Breast epithelium (tissue), 4 donors: ENCODE measurements around the gene LMNTD1. TPM values are rescaled to one million over a fixed set of nuclear protein-coding genes. Genes with fewer than 3 reads are reported as not detected.
A peak's percentile ranks its signal among the peaks of the same experiment; 100 is the strongest.

Experiments
- DNase-seq, 2 donors: peaks; one replicate each; pipeline ENCODE4 v3.0.0-alpha.2; 2019; ENCODE audit warnings: low spot score in 2 of 2
- H3K27ac ChIP-seq, 2 donors: fragments of 200-600 bp; sonication (generic) in 1 of 2; one replicate each; pipeline ENCODE4 v1.5.1; 2016 to 2019; ENCODE audit warnings: mild to moderate bottlenecking in 1 of 2
- H3K27me3 ChIP-seq, 2 donors: fragments of 200-600 bp; sonication (generic) in 1 of 2; one replicate each; pipeline versions ENCODE4 v1.5.1 to v1.6.0; 2017 to 2019; ENCODE audit warnings: control low read depth in 1 of 2, mild to moderate bottlenecking in 1 of 2
- H3K36me3 ChIP-seq: fragments of 200-600 bp; one replicate; pipeline ENCODE4 v1.5.1; 2019
- H3K4me1 ChIP-seq, 2 donors: fragments of 200-600 bp; sonication (generic); one replicate each; pipeline ENCODE4 v1.5.1; 2016 to 2019; ENCODE audit warnings: control low read depth in 1 of 2
- H3K4me3 ChIP-seq, 3 donors: fragments of 200-600 bp; sonication (generic); 1 replicate in 2 of 3; 2 replicates in 1 of 3; pipeline ENCODE4 v1.5.1; 2016 to 2019; ENCODE audit warnings: mild to moderate bottlenecking in 3 of 3, moderate library complexity in 2 of 3
- H3K9me3 ChIP-seq, 2 donors: fragments of 200-600 bp; sonication (generic) in 1 of 2; one replicate each; pipeline ENCODE4 v1.5.1; 2016 to 2019; ENCODE audit warnings: control low read depth in 1 of 2
- POLR2A ChIP-seq: fragments of 450-650 bp; IDR thresholded peaks from one replicate; pipeline ENCODE4 v1.6.1; 2016; ENCODE audit warnings: antibody characterized with exemption, mild to moderate bottlenecking, moderate library complexity
- POLR2AphosphoS5 ChIP-seq, 3 donors: sonication (generic); formaldehyde crosslinking; IDR thresholded peaks; one replicate each; pipeline ENCODE4 v1.6.1; 2017; ENCODE audit warnings: antibody characterized with exemption in 3 of 3
- intact Hi-C: fragments of 100-400 bp; cut with DNase I; formaldehyde crosslinking; loops from one replicate; pipeline ENCODE4 v1.15.1; 2023; ENCODE audit warnings: low total_unique reads
- total RNA-seq, 3 donors: library from RNA; depleted of rRNA; stranded (reverse); fragments of >200 nt; gene quantifications; one replicate each; pipeline ENCODE4 v1.1.0, GENCODE V29; 2016
- TF ChIP-seq, protein P1 (sequence below), 3 donors: fragments of 450-650 bp; IDR thresholded peaks; one replicate each; pipeline ENCODE4 v1.5.1; 2016 to 2017; ENCODE audit warnings: antibody characterized with exemption in 3 of 3, mild to moderate bottlenecking in 3 of 3, moderate library complexity in 3 of 3

The LMNTD1 gene
- total RNA-seq, 3 donors from 2014 or later: not detected

DNA sequence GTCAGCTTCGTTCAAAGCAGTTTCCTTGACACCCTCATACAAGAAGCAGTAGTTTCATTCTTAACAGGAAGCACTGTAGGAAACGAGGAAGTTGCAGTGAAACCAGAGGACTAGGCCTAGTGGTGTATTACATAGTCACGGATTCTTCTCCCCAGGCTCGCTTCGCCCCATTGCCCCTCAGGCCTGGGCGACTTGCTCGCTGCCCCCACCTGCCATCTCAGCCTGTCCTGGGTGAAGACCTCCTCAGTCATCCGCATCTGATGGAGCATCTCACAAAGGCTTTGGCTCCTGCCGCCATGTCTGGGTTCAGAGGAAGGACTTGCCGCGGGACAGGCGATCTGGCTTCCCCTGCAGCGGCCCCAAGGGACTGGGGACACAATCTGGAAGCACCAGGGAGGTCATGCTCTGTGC, 93.5 kb downstream of the LMNTD1 start:
- intact Hi-C loops: no loop called here
- TF ChIP-seq, protein P1, sequence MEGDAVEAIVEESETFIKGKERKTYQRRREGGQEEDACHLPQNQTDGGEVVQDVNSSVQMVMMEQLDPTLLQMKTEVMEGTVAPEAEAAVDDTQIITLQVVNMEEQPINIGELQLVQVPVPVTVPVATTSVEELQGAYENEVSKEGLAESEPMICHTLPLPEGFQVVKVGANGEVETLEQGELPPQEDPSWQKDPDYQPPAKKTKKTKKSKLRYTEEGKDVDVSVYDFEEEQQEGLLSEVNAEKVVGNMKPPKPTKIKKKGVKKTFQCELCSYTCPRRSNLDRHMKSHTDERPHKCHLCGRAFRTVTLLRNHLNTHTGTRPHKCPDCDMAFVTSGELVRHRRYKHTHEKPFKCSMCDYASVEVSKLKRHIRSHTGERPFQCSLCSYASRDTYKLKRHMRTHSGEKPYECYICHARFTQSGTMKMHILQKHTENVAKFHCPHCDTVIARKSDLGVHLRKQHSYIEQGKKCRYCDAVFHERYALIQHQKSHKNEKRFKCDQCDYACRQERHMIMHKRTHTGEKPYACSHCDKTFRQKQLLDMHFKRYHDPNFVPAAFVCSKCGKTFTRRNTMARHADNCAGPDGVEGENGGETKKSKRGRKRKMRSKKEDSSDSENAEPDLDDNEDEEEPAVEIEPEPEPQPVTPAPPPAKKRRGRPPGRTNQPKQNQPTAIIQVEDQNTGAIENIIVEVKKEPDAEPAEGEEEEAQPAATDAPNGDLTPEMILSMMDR (IDR thresholded peaks at IDR 0.05): no peak
- TF ChIP-seq POLR2A: no peak
- TF ChIP-seq POLR2AphosphoS5 (IDR thresholded peaks at IDR 0.05): no peak
- no peaks in the 10 kb centered on the region for H3K9me3 ChIP-seq
- no peak overlapping the region for H3K4me3 ChIP-seq
- H3K4me1 ChIP-seq: no peaks in the 10 kb centered on the region
- H3K27me3 ChIP-seq: no peaks in the 10 kb centered on the region
- DNase-seq: no peak
- no peaks in the 10 kb centered on the region for H3K36me3 ChIP-seq
- H3K27ac ChIP-seq: no peak overlapping the region

DNA sequence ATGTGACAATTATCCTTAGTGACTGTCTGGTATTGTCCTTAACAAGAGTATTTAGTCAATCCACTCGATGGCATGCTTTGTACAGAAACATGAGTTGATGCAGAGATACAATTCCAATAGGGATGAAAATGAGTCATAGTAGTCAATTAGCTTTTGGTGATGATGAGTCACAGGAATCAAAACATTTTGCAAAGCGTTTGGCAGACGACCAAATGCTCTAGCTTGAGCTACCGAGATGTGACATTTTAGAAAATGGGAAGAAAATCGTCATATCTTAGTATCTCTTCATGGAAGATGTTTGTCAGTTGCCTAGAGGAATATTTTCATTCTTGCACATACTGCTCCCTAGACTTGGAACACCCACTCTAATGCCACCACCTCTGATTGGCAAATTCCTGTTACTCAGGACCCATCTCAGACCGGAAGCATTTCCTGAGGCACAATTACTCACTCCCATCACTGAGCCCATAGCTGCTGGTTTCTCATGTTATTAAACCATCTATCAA, 95.0 kb downstream of the LMNTD1 start:
- intact Hi-C loops: no loop called here
- no peak for TF ChIP-seq POLR2A
- TF ChIP-seq POLR2AphosphoS5 (IDR thresholded peaks at IDR 0.05): no peak
- TF ChIP-seq, protein P1 (IDR thresholded peaks at IDR 0.05): no peak
- H3K9me3 ChIP-seq: no peaks in the 10 kb centered on the region
- no peaks in the 10 kb centered on the region for H3K4me1 ChIP-seq
- no peaks in the 10 kb centered on the region for H3K36me3 ChIP-seq
- no peaks in the 10 kb centered on the region for H3K27me3 ChIP-seq
- peak overlapping the region in 1 of 2 donors; percentile 35 for H3K27ac ChIP-seq
- DNase-seq: no peak
- peak overlapping the region in 1 of 3 donors; percentile 3 for H3K4me3 ChIP-seq

DNA sequence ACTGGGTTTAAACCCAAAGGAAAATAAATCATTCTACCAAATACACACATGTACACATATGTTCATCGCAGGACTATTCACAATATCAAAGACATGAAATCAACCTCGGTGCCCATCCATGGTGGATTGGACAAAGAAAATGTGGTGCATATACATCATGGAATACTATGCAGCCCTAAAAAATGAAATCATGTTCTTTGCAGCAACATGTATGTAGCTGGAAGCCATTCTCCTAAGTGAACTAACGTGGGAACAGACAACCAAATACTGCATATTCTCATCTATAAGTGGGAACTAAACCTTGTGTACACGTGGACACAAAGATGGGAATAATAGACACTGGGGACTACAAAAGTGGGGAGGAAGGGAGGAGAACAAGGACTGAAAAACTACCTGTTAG, 96.6 kb downstream of the LMNTD1 start:
- DNase-seq: no peak
- TF ChIP-seq, protein P1 (IDR thresholded peaks at IDR 0.05): no peak
- no peak for TF ChIP-seq POLR2A
- TF ChIP-seq POLR2AphosphoS5 (IDR thresholded peaks at IDR 0.05): no peak
- no peaks in the 10 kb centered on the region for H3K9me3 ChIP-seq
- no peaks in the 10 kb centered on the region for H3K4me1 ChIP-seq
- H3K36me3 ChIP-seq: no peaks in the 10 kb centered on the region
- intact Hi-C loops: no loop called here
- no peak overlapping the region for H3K27ac ChIP-seq
- H3K27me3 ChIP-seq: no peaks in the 10 kb centered on the region
- H3K4me3 ChIP-seq: no peak overlapping the region

DNA sequence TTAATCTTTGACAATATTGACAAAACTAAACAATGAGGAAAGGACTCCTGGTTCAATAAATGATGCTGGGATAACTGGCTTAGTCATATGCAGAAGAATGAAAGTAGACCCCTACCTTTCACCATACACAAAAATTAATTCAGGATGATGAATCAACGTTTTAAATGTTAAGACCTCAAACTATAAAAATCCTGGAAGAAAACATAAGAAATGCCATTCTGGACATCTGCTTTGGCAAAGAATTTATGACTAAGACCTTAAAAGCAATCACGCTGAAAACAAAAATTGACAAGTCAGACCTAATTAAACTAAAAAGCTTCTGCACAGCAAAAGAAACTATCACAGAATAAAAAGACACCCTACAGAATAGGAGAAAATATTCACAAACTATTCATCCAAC, 97.4 kb downstream of the LMNTD1 start:
- DNase-seq: no peak
- intact Hi-C loops: no loop called here
- no peak overlapping the region for H3K27ac ChIP-seq
- no peaks in the 10 kb centered on the region for H3K27me3 ChIP-seq
- no peaks in the 10 kb centered on the region for H3K36me3 ChIP-seq
- no peaks in the 10 kb centered on the region for H3K9me3 ChIP-seq
- no peak for TF ChIP-seq POLR2AphosphoS5 (IDR thresholded peaks at IDR 0.05)
- TF ChIP-seq POLR2A: no peak
- TF ChIP-seq, protein P1 (IDR thresholded peaks at IDR 0.05): no peak
- H3K4me3 ChIP-seq: no peak overlapping the region
- no peaks in the 10 kb centered on the region for H3K4me1 ChIP-seq

- intact Hi-C loops: no loop called here
- DNase-seq: no peak
- Histone ChIP-seq H3K9me3 (no peaks in the 10 kb centered on the region), H3K36me3 (no peaks in the 10 kb centered on the region), H3K4me1 (no peaks in the 10 kb centered on the region), H3K4me3 (no peak overlapping the region), H3K27me3 (no peaks in the 10 kb centered on the region), H3K27ac (no peak overlapping the region)
- TF ChIP-seq POLR2AphosphoS5 (IDR thresholded peaks at IDR 0.05) (no peak), POLR2A (no peak)
- TF ChIP-seq, protein P1 (IDR thresholded peaks at IDR 0.05): no peak
Observed at GRCh38 chr12:25449007-25449406, 104.1 kb downstream of the LMNTD1 start.
